Transverse colon (tissue), 4 donors: Measurements from ENCODE around the gene GPBP1L1.
"Not testable (repeated sequence)": the region's sequence is repeated elsewhere in the genome, so short reads cannot be mapped to it uniquely, and the experiment has no call there.

Experiments used
- EP300 ChIP-seq: sonication (generic); formaldehyde crosslinking; IDR thresholded peaks from one replicate; pipeline ENCODE4 v1.6.1; 2017; ENCODE audit warnings: antibody characterized with exemption, low read depth
- POLR2A ChIP-seq: fragments of 450-650 bp; IDR thresholded peaks from one replicate; pipeline ENCODE4 v1.6.1; 2016; ENCODE audit warnings: antibody characterized with exemption, mild to moderate bottlenecking, moderate library complexity
- POLR2AphosphoS5 ChIP-seq, 3 donors: sonication (generic); formaldehyde crosslinking; IDR thresholded peaks; one replicate each; pipeline ENCODE4 v1.6.1; 2016; ENCODE audit warnings: antibody characterized with exemption in 3 of 3
- TF ChIP-seq, protein P1 (sequence below), 5 experiments: fragments of 200-600 bp in 3 of 5; fragments of 450-650 bp in 2 of 5; sonication (generic) in 3 of 5; IDR thresholded peaks; 1 replicate in 2 of 5; 2 replicates in 3 of 5; pipeline ENCODE4 v1.5.1; 2016 to 2017; ENCODE audit warnings: antibody characterized with exemption in 5 of 5, inconsistent platforms in 3 of 5, mild to moderate bottlenecking in 2 of 5, moderate library complexity in 1 of 5

DNA sequence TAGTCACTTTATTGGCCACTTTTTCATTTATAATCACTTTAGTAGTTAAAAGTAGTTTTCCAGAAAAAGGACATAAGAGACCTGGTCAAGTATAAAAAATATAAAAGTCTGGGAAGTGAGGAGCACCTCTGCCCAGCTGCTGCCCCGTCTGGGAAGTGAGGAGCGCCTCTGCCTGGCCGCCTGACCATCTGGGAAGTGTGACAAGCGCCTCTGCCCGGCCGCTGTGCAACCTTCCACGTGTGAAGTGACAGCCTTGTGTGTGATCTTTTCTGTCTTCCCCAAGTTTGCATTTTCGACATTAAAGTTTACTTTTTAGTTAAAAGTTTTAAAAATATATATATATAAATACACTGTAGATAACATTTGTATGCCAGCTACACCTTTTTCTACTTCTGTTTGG lies 7.5 kb upstream of the GPBP1L1 start:
- TF ChIP-seq, protein P1, sequence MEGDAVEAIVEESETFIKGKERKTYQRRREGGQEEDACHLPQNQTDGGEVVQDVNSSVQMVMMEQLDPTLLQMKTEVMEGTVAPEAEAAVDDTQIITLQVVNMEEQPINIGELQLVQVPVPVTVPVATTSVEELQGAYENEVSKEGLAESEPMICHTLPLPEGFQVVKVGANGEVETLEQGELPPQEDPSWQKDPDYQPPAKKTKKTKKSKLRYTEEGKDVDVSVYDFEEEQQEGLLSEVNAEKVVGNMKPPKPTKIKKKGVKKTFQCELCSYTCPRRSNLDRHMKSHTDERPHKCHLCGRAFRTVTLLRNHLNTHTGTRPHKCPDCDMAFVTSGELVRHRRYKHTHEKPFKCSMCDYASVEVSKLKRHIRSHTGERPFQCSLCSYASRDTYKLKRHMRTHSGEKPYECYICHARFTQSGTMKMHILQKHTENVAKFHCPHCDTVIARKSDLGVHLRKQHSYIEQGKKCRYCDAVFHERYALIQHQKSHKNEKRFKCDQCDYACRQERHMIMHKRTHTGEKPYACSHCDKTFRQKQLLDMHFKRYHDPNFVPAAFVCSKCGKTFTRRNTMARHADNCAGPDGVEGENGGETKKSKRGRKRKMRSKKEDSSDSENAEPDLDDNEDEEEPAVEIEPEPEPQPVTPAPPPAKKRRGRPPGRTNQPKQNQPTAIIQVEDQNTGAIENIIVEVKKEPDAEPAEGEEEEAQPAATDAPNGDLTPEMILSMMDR (IDR thresholded peaks at IDR 0.05) = not testable (repeated sequence)
- TF ChIP-seq EP300; POLR2AphosphoS5 (IDR thresholded peaks at IDR 0.05); POLR2A: not testable (repeated sequence)
